Non-pigmented ciliary epithelial cell (primary cell): ENCODE results near the gene PRPF18.

Source experiments
- DNase-seq: peaks from one replicate; pipeline ENCODE4 v3.0.0-alpha.2; 2010; ENCODE audit warnings: low read depth

PRPF18 gene

DNA sequence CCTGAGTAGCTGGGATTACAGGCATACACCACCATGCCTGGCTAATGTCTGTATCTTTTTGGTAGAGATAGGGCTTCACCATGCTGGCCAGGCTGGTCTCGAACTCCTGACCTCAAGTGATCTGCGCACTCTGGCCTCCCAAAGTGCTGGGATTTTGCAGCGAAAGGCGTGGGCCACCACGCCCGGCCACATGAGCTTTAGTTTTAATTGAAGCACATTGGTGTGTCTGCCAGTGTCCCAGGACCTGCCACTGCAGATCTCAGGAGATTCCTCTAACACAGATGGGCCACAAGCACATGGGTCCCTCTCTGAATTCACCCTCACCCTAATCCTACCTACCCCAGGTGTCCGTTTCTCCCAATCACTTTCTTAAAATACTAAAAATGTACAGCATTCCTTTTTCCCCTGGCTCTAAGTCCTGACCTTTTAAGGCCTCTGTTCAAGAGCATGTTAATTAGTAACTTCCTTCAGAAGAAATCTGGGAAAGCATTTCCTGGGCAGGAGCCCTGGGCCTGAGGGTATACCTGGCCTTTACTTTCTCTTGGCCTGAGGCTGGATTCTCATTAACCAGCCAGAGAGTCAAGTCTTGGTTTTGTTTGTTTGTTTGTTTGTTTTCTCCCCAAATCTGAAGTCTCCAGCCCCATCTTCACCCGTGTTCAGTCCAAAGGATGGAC lies 82.6 kb downstream of the PRPF18 start:
- DNase-seq: no peak

GRCh38 chr10:13669901-13670300 lies 83.1 kb downstream of the PRPF18 start:
- no peak for DNase-seq

DNA sequence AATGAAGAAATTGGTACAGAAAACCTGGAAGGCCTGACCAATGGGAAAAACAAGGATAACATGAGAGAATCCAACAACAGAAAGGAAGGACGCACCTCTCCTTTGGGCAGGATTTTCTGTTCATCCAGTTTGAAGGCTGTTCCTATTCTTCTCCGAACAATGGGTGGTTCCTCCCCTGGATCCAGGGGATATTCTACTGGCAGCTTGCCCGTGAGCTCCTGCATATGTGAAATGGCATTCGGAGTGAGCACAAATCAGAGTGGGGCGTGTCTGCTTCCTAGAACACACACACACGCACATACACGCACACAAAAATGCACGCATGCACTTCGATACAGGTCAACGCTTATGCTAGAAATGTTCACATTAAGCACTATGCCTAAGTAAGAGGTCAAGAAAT lies 83.5 kb downstream of the PRPF18 start:
- DNase-seq: no peak

DNA sequence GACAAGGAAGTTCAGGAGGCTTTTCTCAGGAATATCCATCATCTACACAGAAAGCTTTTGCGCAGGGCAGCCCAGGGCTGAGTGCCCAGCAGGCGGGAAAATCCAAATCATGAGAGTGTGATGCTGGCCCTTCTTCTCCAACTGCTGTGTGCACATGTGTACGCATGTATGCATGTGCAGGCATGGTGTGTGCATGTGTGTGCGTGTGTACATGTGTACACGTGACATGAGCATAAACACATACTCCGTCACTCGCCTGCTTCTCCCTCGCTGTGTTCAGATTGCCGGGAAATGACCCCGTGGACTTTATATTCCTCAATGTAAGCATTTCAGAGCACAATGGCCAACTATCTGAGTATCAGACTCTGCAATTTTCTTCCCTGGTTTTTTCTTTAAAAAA lies 85.1 kb downstream of the PRPF18 start:
- DNase-seq: no peak

DNA sequence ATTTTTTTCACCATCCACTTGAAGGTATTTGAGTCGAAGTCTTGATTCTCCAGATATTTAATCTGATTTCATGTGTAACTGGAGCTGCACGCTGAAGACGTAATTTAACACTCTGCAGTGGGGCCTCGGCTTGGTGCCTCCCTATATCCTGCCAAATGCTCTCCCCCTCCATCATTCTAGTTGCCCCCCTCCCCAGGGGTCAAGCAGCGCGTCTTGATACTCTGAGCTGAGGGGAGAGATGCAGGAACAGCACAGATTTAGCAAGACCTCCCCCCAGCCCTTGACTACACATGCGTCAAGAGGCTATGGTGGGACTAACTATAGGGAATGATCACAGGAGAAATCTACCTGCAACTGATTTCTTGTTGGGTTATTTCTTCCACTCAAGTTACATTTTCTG lies 85.8 kb downstream of the PRPF18 start:
- DNase-seq: no peak

GRCh38 chr10:13673156-13673555 lies 86.4 kb downstream of the PRPF18 start:
- no peak for DNase-seq

GRCh38 chr10:13674645-13675588 lies 88.2 kb downstream of the PRPF18 start:
- no peak for DNase-seq

DNA sequence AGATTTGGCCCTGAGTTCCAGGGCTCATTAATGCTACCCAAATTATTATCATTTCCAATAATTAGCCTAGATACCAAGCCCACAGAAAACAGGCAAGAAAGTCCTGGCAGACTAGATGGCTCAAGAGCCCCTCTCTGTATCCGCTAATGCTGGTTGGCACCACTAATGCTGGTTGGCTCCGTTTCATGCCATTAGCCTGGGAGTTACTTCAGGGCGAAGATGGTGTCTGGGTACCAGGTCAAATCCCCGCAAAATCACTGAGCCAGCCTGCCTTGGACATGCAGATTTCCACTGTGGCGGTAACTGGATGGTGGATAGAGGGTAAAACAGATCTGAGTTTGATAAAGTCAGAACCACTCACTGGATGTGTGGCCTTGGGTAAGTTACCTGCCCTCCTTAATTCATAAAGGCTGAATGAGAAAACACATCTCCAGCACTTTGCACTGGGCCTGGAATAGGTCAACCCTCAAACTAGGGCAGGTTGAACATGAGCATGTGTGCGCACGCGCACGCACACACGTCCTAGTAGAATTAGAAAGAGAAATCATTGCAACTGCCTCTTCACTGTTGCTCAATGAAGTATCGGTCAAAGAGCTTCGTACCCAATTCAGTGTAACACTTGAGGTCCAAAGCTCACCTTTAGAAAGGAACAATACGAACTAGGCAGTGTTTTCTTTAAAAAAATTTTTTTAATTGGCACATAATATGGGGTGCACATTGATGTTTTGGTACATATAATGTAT lies 91.5 kb downstream of the PRPF18 start:
- no peak for DNase-seq
